ENCODE results near the gene LAMC3. TPM values are rescaled to one million over a fixed set of nuclear protein-coding genes. Genes with fewer than 3 reads are reported as not detected.

The LAMC3 gene
- total RNA-seq, 4 donors from 2014 or later = under 0.01 to 0.78 (median 0.50) TPM; not detected in 1

GRCh38 chr9:131125288-131126058 lies 116.5 kb downstream of the LAMC3 start, which contains the start of gene NUP214:
Gene NUP214 (plus strand): TSS chr9:131125586. CDS start chr9:131125705, 119 bp downstream.
- peaks cover 0 to 49% of the 10 kb centered on the region in 2 donors for H3K36me3 ChIP-seq
- 0% methylated on average over 9 of the region's 61 CpGs; no CpG with 5 or more reads in 1 of the 2 donors for WGBS, 2 donors (ENCODE audit: low coverage in 1 of 2)
- peak; percentile 100 for ATAC-seq

GRCh38 chr9:131126059-131126426 lies 117.1 kb downstream of the LAMC3 start:
- peaks cover 0 to 49% of the 10 kb centered on the region in 2 donors for H3K36me3 ChIP-seq
- H3K4me1 ChIP-seq = peaks cover 0 to 27% (median 13%) of the 10 kb centered on the region in 3 donors
- H3K27me3 ChIP-seq = no peaks in the 10 kb centered on the region
- peak overlapping the region; percentile 64 to 76 for H3K4me3 ChIP-seq
- peak overlapping the region; percentile 67 to 91 (median 87) for H3K27ac ChIP-seq
- 0% methylated on average over 2 to 6 of the region's 11 CpGs for WGBS, 2 donors (ENCODE audit: low coverage in 1 of 2)
- no peak for ATAC-seq
- no peak for TF ChIP-seq POLR2A (IDR thresholded peaks at IDR 0.05)
- TF ChIP-seq EP300 (IDR thresholded peaks at IDR 0.05) = no peak
- H3K9me3 ChIP-seq = no peaks in the 10 kb centered on the region

More at GRCh38 chr9:131125288-131126058, 116.5 kb downstream of the LAMC3 start, which contains the start of gene NUP214:
- no peaks in the 10 kb centered on the region for H3K9me3 ChIP-seq
- peak within 1 kb of the TSS; percentile 64 to 76 for H3K4me3 ChIP-seq
- peaks cover 0 to 27% (median 13%) of the 10 kb centered on the region in 3 donors for H3K4me1 ChIP-seq
- no peaks in the 10 kb centered on the region for H3K27me3 ChIP-seq
- H3K27ac ChIP-seq = peak within 1 kb of the TSS; percentile 67 to 91 (median 87)
- TF ChIP-seq EP300 (IDR thresholded peaks at IDR 0.05) (no peak), CTCF (IDR thresholded peaks at IDR 0.05) (peak in 1 of 4 experiments; percentile 1), POLR2AphosphoS5 (IDR thresholded peaks at IDR 0.05) (peak; percentile 99), POLR2A (IDR thresholded peaks at IDR 0.05) (peak; percentile 85 to 87)

GRCh38 chr9:131129183-131129582 lies 120.2 kb downstream of the LAMC3 start:
- no peak overlapping the region for H3K27ac ChIP-seq
- peaks cover 0 to 27% (median 13%) of the 10 kb centered on the region in 3 donors for H3K4me1 ChIP-seq
- H3K4me3 ChIP-seq = no peak overlapping the region
- peaks cover 0 to 76% of the 10 kb centered on the region in 2 donors for H3K36me3 ChIP-seq
- no peak for ATAC-seq
- WGBS, 2 donors (ENCODE audit: low coverage in 1 of 2) = 50 to 76% methylated on average over 2 to 3 of the region's 3 CpGs
- no peaks in the 10 kb centered on the region for H3K27me3 ChIP-seq
- no peaks in the 10 kb centered on the region for H3K9me3 ChIP-seq
- TF ChIP-seq POLR2A (IDR thresholded peaks at IDR 0.05) = no peak
- no peak for TF ChIP-seq POLR2AphosphoS5 (IDR thresholded peaks at IDR 0.05)
- no peak for TF ChIP-seq CTCF (IDR thresholded peaks at IDR 0.05)
- no peak for TF ChIP-seq EP300 (IDR thresholded peaks at IDR 0.05)

GRCh38 chr9:131138676-131139075 lies 129.7 kb downstream of the LAMC3 start:
- WGBS, 2 donors (ENCODE audit: low coverage in 1 of 2) = 90% methylated on average over 2 of the region's 2 CpGs; no CpG with 5 or more reads in 1 of the 2 donors
- Histone ChIP-seq H3K4me1 (no peaks in the 10 kb centered on the region), H3K36me3 (peaks cover 3 to 100% of the 10 kb centered on the region in 2 donors), H3K27ac (no peak overlapping the region), H3K4me3 (no peak overlapping the region), H3K9me3 (no peaks in the 10 kb centered on the region), H3K27me3 (no peaks in the 10 kb centered on the region)
- no peak for TF ChIP-seq POLR2A (IDR thresholded peaks at IDR 0.05)
- no peak for TF ChIP-seq EP300 (IDR thresholded peaks at IDR 0.05)
- no peak for TF ChIP-seq POLR2AphosphoS5 (IDR thresholded peaks at IDR 0.05)
- TF ChIP-seq CTCF (IDR thresholded peaks at IDR 0.05) = no peak
- no peak for ATAC-seq

GRCh38 chr9:131140112-131140511 lies 131.1 kb downstream of the LAMC3 start:
- Histone ChIP-seq H3K4me3 (no peak overlapping the region), H3K9me3 (no peaks in the 10 kb centered on the region), H3K27me3 (no peaks in the 10 kb centered on the region), H3K27ac (no peak overlapping the region), H3K4me1 (no peaks in the 10 kb centered on the region), H3K36me3 (peaks cover 3 to 100% of the 10 kb centered on the region in 2 donors)
- no peak for ATAC-seq
- TF ChIP-seq POLR2A (IDR thresholded peaks at IDR 0.05) (no peak), CTCF (IDR thresholded peaks at IDR 0.05) (no peak), EP300 (IDR thresholded peaks at IDR 0.05) (no peak), POLR2AphosphoS5 (IDR thresholded peaks at IDR 0.05) (no peak)
- 84 to 90% methylated on average over 4 of the region's 4 CpGs for WGBS, 2 donors (ENCODE audit: low coverage in 1 of 2)
